HG02642 (cell line): ENCODE measurements around the gene CNPY4.
A peak's percentile ranks its signal among the peaks of the same experiment; 100 is the strongest.

Experiments used
- ATAC-seq: cut with Tn5 transposase; IDR thresholded peaks from one replicate; pipeline ENCODE4 v1.9.1; 2021; ENCODE audit warnings: mild to moderate bottlenecking; ENCODE audit not compliant: unreplicated experiment, poor library complexity

CNPY4 gene

GRCh38 chr7:100119072-100119969 lies at the start of gene CNPY4, which contains the start of gene TAF6:
CNPY4 (plus strand) TSS chr7:100119634; CDS start chr7:100119745, 111 bp downstream.
TAF6 (minus strand) TSS chr7:100119358; CDS start chr7:100114209, 5,149 bp downstream.
- ATAC-seq, result peak; percentile 82

GRCh38 chr7:100069991-100070390 lies 49.4 kb upstream of the CNPY4 start:
- no peak for ATAC-seq

GRCh38 chr7:100071018-100071723 lies 48.3 kb upstream of the CNPY4 start:
- no peak for ATAC-seq

- ATAC-seq, result no peak
Measured at GRCh38 chr7:100072462-100072861, 47.0 kb upstream of the CNPY4 start.

GRCh38 chr7:100074841-100075240 lies 44.6 kb upstream of the CNPY4 start:
- no peak for ATAC-seq

- no peak for ATAC-seq
Measured at GRCh38 chr7:100075418-100075817, 44.0 kb upstream of the CNPY4 start.

- no peak for ATAC-seq
Measured at GRCh38 chr7:100077205-100077604, 42.2 kb upstream of the CNPY4 start.

- ATAC-seq, result no peak
Measured at GRCh38 chr7:100079024-100079560, 40.3 kb upstream of the CNPY4 start.

GRCh38 chr7:100080907-100081534 lies 38.4 kb upstream of the CNPY4 start:
- ATAC-seq, result no peak

GRCh38 chr7:100081535-100082102 lies 37.8 kb upstream of the CNPY4 start, which contains the start of gene ZNF3:
ZNF3 (minus strand) TSS chr7:100081723; CDS start chr7:100077357, 4,366 bp downstream.
- ATAC-seq, result peak; percentile 83

GRCh38 chr7:100082978-100083377 lies 36.5 kb upstream of the CNPY4 start:
- no peak for ATAC-seq

- ATAC-seq, result no peak
Measured at GRCh38 chr7:100085515-100085914, 33.9 kb upstream of the CNPY4 start.

GRCh38 chr7:100087055-100087750 lies 32.2 kb upstream of the CNPY4 start:
- no peak for ATAC-seq

GRCh38 chr7:100088095-100088620 lies 31.3 kb upstream of the CNPY4 start:
- ATAC-seq, result peak; percentile 5

GRCh38 chr7:100088621-100089457 lies 30.6 kb upstream of the CNPY4 start, which contains the start of gene COPS6:
COPS6 (plus strand) TSS chr7:100088969; CDS start chr7:100088991, 22 bp downstream.
- peak; percentile 72 for ATAC-seq

- ATAC-seq, result no peak
Measured at GRCh38 chr7:100089458-100090196, 29.8 kb upstream of the CNPY4 start.

GRCh38 chr7:100090527-100091410 lies 28.7 kb upstream of the CNPY4 start:
- no peak for ATAC-seq
